Activated gamma-delta T cell (primary cell): ENCODE data around the gene SMAD3.

ENCODE experiments used
- DNase-seq: peaks from one replicate; lab custom pipeline; 2025; lab: John Stamatoyannopoulos, UW

The SMAD3 gene

GRCh38 chr15:67242708-67243111 is 177.3 kb downstream of the SMAD3 start:
- DNase-seq, result no peak
